Measurements from ENCODE around the gene CXCL12.

The CXCL12 gene

GRCh38 chr10:44391981-44392380 is 7.1 kb upstream of the CXCL12 start:
- no peak for TF ChIP-seq GLIS3 (CRISPR knock-in tag; IDR thresholded peaks at IDR 0.05)
- no peak for TF ChIP-seq TSHZ2 (CRISPR knock-in tag; IDR thresholded peaks at IDR 0.05)
- TF ChIP-seq CSRNP3 (CRISPR knock-in tag; IDR thresholded peaks at IDR 0.05), result no peak
- TF ChIP-seq ZC3H10 (CRISPR knock-in tag; IDR thresholded peaks at IDR 0.05), result no peak
- no peak for TF ChIP-seq ARNTL (CRISPR knock-in tag; IDR thresholded peaks at IDR 0.05; ENCODE audit: borderline replicate concordance, low read depth)
- no peak for TF ChIP-seq ZNF8 (CRISPR knock-in tag; IDR thresholded peaks at IDR 0.05)
- TF ChIP-seq SNAI2 (CRISPR knock-in tag; IDR thresholded peaks at IDR 0.05), result no peak
- no peak for TF ChIP-seq OSR1 (CRISPR knock-in tag; IDR thresholded peaks at IDR 0.05)
- TF ChIP-seq PPARA (CRISPR knock-in tag; IDR thresholded peaks at IDR 0.05; ENCODE audit: borderline replicate concordance), result no peak
- TF ChIP-seq TCF4 (CRISPR knock-in tag; IDR thresholded peaks at IDR 0.05; ENCODE audit: borderline replicate concordance), result no peak
- TF ChIP-seq ZFP3 (CRISPR knock-in tag; IDR thresholded peaks at IDR 0.05), result no peak
- ATAC-seq, result no peak

- ATAC-seq, result no peak
- TF ChIP-seq ARNTL (CRISPR knock-in tag; IDR thresholded peaks at IDR 0.05; ENCODE audit: borderline replicate concordance, low read depth), result no peak
- no peak for TF ChIP-seq ZNF8 (CRISPR knock-in tag; IDR thresholded peaks at IDR 0.05)
- TF ChIP-seq PATZ1 (CRISPR knock-in tag; IDR thresholded peaks at IDR 0.05; ENCODE audit: borderline replicate concordance), result no peak
- TF ChIP-seq PPARA (CRISPR knock-in tag; IDR thresholded peaks at IDR 0.05; ENCODE audit: borderline replicate concordance), result no peak
- no peak for TF ChIP-seq TCF4 (CRISPR knock-in tag; IDR thresholded peaks at IDR 0.05; ENCODE audit: borderline replicate concordance)
- no peak for TF ChIP-seq RARB (CRISPR knock-in tag; IDR thresholded peaks at IDR 0.05)
- TF ChIP-seq OSR1 (CRISPR knock-in tag; IDR thresholded peaks at IDR 0.05), result no peak
- no peak for TF ChIP-seq ZFP30 (CRISPR knock-in tag; IDR thresholded peaks at IDR 0.05)
- TF ChIP-seq ISL1 (CRISPR knock-in tag; IDR thresholded peaks at IDR 0.05), result no peak
- no peak for TF ChIP-seq POU6F1 (CRISPR knock-in tag; IDR thresholded peaks at IDR 0.05; ENCODE audit: borderline replicate concordance, low read depth)
- no peak for TF ChIP-seq CSDC2 (CRISPR knock-in tag; IDR thresholded peaks at IDR 0.05)
- no peak for TF ChIP-seq CREB5 (CRISPR knock-in tag; IDR thresholded peaks at IDR 0.05; ENCODE audit: low read depth)
- no peak for TF ChIP-seq SNAI2 (CRISPR knock-in tag; IDR thresholded peaks at IDR 0.05)
- TF ChIP-seq GLIS3 (CRISPR knock-in tag; IDR thresholded peaks at IDR 0.05), result no peak
- no peak for TF ChIP-seq ZNF70 (CRISPR knock-in tag; IDR thresholded peaks at IDR 0.05)
These were observed 5.7 kb upstream of the CXCL12 start for GRCh38 chr10:44390585-44391072.

GRCh38 chr10:44389556-44389955 is 4.7 kb upstream of the CXCL12 start:
- ATAC-seq, result no peak
- TF ChIP-seq TOX (CRISPR knock-in tag; IDR thresholded peaks at IDR 0.05; ENCODE audit: borderline replicate concordance), result no peak
- no peak for TF ChIP-seq TSHZ2 (CRISPR knock-in tag; IDR thresholded peaks at IDR 0.05)
- no peak for TF ChIP-seq PPARA (CRISPR knock-in tag; IDR thresholded peaks at IDR 0.05; ENCODE audit: borderline replicate concordance)
- TF ChIP-seq ZFP30 (CRISPR knock-in tag; IDR thresholded peaks at IDR 0.05), result no peak
- TF ChIP-seq POU6F1 (CRISPR knock-in tag; IDR thresholded peaks at IDR 0.05; ENCODE audit: borderline replicate concordance, low read depth), result no peak
- no peak for TF ChIP-seq PATZ1 (CRISPR knock-in tag; IDR thresholded peaks at IDR 0.05; ENCODE audit: borderline replicate concordance)
- TF ChIP-seq SNAI2 (CRISPR knock-in tag; IDR thresholded peaks at IDR 0.05), result no peak
- TF ChIP-seq OSR1 (CRISPR knock-in tag; IDR thresholded peaks at IDR 0.05), result no peak
- TF ChIP-seq ZNF565 (CRISPR knock-in tag; conservative IDR thresholded peaks at IDR 0.05; ENCODE audit: low read depth), result no peak
